Astrocyte (in vitro differentiated cells and primary cell): ENCODE data around the gene ENPP3.

Experiments used
- EZH2 ChIP-seq: IDR thresholded peaks from 2 replicates; pipeline ENCODE4 v1.6.1; 2012; ENCODE audit warnings: mild to moderate bottlenecking, low read length, inconsistent platforms; ENCODE audit not compliant: insufficient read depth
- TF ChIP-seq, protein P1 (sequence below): IDR thresholded peaks from 2 replicates; pipeline ENCODE4 v1.5.1; 2011; ENCODE audit warnings: low read depth, mild to moderate bottlenecking, inconsistent platforms, low read length, moderate library complexity; ENCODE audit not compliant: insufficient read depth

DNA sequence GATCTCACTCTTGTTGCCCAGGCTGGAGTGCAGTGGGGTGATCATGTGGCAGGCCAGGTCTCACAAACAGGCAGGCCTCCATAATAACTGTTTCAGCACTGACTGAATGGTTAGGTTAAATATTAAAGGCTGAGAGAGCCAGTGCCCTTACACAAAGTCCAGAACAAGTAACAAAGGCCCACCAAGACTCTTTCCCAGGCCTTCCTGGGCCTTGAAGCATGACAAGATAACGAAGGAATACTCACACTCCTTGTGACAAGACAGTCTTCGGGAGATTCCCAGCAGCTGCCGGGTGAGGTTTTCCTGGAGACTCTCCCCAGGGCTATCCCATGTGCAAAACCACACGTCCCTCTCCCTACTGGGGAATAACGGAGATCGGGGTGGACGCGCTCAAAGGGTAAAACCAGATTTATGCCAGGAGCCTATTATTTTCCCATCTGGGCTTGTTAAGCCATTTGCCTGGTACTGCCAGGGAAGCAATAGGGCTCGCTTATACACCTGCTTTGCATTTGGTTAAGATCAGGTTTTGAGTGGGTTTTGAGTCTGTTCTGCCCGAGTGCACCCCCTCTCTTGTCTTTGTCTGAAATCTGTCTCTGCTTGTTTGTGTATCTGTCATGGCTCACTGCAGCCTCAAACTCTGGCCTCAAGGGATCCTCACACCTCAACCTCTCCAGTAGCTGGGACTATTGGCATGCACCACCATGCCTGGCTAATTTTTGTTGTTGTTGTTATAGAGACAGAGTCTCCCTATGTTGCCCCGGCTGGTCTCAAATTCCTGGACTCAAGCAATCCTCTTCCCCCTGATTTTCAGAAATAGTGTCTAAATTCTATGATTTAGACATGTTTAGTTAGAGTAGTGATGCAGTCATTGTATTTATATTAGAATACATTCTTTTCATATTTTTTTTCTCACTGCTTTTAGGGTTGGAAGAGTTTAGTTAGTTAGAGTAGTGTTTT lies 1.4 kb upstream of the ENPP3 start:
- TF ChIP-seq, protein P1, sequence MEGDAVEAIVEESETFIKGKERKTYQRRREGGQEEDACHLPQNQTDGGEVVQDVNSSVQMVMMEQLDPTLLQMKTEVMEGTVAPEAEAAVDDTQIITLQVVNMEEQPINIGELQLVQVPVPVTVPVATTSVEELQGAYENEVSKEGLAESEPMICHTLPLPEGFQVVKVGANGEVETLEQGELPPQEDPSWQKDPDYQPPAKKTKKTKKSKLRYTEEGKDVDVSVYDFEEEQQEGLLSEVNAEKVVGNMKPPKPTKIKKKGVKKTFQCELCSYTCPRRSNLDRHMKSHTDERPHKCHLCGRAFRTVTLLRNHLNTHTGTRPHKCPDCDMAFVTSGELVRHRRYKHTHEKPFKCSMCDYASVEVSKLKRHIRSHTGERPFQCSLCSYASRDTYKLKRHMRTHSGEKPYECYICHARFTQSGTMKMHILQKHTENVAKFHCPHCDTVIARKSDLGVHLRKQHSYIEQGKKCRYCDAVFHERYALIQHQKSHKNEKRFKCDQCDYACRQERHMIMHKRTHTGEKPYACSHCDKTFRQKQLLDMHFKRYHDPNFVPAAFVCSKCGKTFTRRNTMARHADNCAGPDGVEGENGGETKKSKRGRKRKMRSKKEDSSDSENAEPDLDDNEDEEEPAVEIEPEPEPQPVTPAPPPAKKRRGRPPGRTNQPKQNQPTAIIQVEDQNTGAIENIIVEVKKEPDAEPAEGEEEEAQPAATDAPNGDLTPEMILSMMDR = no peak
- TF ChIP-seq EZH2 = no peak
